Natural killer cell (primary cell): ENCODE data around the gene FAM3C. TPM values are rescaled to one million over a fixed set of nuclear protein-coding genes. Genes with fewer than 3 reads are reported as not detected.
A peak's percentile ranks its signal among the peaks of the same experiment; 100 is the strongest.

ENCODE experiments used
- ATAC-seq, 3 donors: fragments of 150-1000 bp in 2 of 3; fragments of 200-7000 bp in 1 of 3; cut with Tn5 transposase; 1 replicate in 1 of 3; 2 replicates in 2 of 3; pipeline ENCODE4 v1.10.0; 2021; ENCODE audit warnings: mild to moderate bottlenecking in 2 of 3, moderate library complexity in 2 of 3
- DNase-seq, 2 donors: peaks; one replicate each; pipeline versions ENCODE4 v3.0.0 to v3.0.0-alpha.2; 2013 to 2021; ENCODE audit warnings: mixed read lengths in 1 of 2
- H3K27ac ChIP-seq: one replicate; pipeline ENCODE4 v1.5.1; 2013; ENCODE audit warnings: mild to moderate bottlenecking, low read length
- H3K27me3 ChIP-seq: one replicate; pipeline ENCODE4 v1.6.1; 2013; ENCODE audit warnings: low read length; ENCODE audit not compliant: control insufficient read depth, insufficient read depth
- H3K36me3 ChIP-seq: one replicate; pipeline ENCODE4 v1.6.1; 2013; ENCODE audit warnings: low read length; ENCODE audit not compliant: control insufficient read depth, insufficient read depth
- H3K4me1 ChIP-seq: one replicate; pipeline ENCODE4 v1.6.1; 2013; ENCODE audit warnings: low read length; ENCODE audit not compliant: control insufficient read depth, insufficient read depth
- H3K4me3 ChIP-seq: one replicate; pipeline ENCODE4 v1.5.1; 2013; ENCODE audit warnings: low read length
- H3K9me3 ChIP-seq: one replicate; pipeline ENCODE4 v1.6.1; 2013; ENCODE audit warnings: low read length; ENCODE audit not compliant: control insufficient read depth, insufficient read depth
- H3K27ac Mint-ChIP-seq, 2 donors: one replicate each; pipeline ENCODE4 v1.8.0; 2022; ENCODE audit warnings: mild to moderate bottlenecking in 2 of 2, mixed read lengths in 2 of 2, moderate library complexity in 1 of 2
- H3K27me3 Mint-ChIP-seq, 2 donors: one replicate each; pipeline ENCODE4 v1.8.0; 2022; ENCODE audit warnings: low read depth in 2 of 2, mixed read lengths in 2 of 2
- H3K36me3 Mint-ChIP-seq: one replicate; pipeline ENCODE4 v1.8.0; 2022; ENCODE audit warnings: mixed read lengths
- H3K4me1 Mint-ChIP-seq, 2 donors: one replicate each; pipeline ENCODE4 v1.8.0; 2022; ENCODE audit warnings: mixed read lengths in 2 of 2
- H3K4me3 Mint-ChIP-seq: one replicate; pipeline ENCODE4 v1.8.0; 2022; ENCODE audit warnings: mild to moderate bottlenecking, moderate library complexity, mixed read lengths
- H3K9me3 Mint-ChIP-seq, 2 donors: one replicate each; pipeline ENCODE4 v1.8.0; 2022; ENCODE audit warnings: mixed read lengths in 2 of 2
- WGBS: methylation state at CpG from one replicate; pipeline ENCODE4 v1.1.7; 2013; ENCODE audit warnings: missing lambda C conversion rate; ENCODE audit not compliant: insufficient coverage; 5-methylcytosine and 5-hydroxymethylcytosine counted together
- intact Hi-C: fragments of 100-400 bp; cut with micrococcal nuclease; formaldehyde crosslinking; loops from one replicate; pipeline ENCODE4 v1.14.2; 2022
- total RNA-seq, 4 donors: library from RNA; stranded (reverse); fragments of 120-200 nt in 1 of 4; gene quantifications; one replicate each; pipeline versions ENCODE4 v1.2.3 to v1.2.4, GENCODE V29; 2013 to 2022
- TF ChIP-seq, protein P1 (sequence below): fragments of 200-600 bp; IDR thresholded peaks from one replicate; pipeline ENCODE4 v1.8.0; 2022; ENCODE audit warnings: antibody characterized with exemption

The FAM3C gene
- total RNA-seq, 3 donors from 2014 or later (not counting 1 experiment from before 2014, with no cell fraction given): 24.3 to 42.1 (median 37.0) TPM

DNA sequence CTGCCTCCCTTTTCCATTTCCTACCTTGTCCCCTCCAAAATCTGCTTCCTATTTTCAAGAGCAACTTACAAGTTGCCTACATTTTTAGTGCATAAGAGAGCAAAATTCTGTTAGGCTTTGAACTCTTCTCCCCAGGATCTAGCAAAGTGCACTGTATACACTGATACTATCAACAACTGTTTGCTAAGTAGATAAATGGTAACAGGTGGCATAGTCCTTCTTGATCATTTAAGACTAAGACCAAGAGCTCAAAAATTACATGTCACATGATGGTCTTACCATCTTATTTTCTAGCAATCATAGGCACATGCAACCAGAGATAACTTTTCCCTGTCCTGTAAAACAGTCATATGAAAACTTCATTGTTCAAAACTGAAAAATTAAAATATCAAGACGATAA, 16.2 kb downstream of the FAM3C start:
- DNase-seq (no peak), ATAC-seq (no peak)
- WGBS: 73% methylated on average over 1 of the region's 1 CpG
- Histone ChIP-seq H3K27me3 (no peaks in the 10 kb centered on the region), H3K4me1 (no peaks in the 10 kb centered on the region), H3K27ac (no peak overlapping the region), H3K36me3 (peaks cover 20% of the 10 kb centered on the region), H3K9me3 (no peaks in the 10 kb centered on the region), H3K4me3 (no peak overlapping the region)
- Mint-ChIP-seq H3K4me1 (peaks cover 43 to 46% of the 10 kb centered on the region in 2 donors), H3K27me3 (no peaks in the 10 kb centered on the region), H3K4me3 (no peak overlapping the region), H3K9me3 (no peaks in the 10 kb centered on the region), H3K27ac (peak overlapping the region; percentile 20), H3K36me3 (peaks cover 8% of the 10 kb centered on the region)
- intact Hi-C loops: loop anchor here (10.0 kb wide), 1 partner anchor 55 kb away; no protein-coding TSS in a partner anchor
- TF ChIP-seq, protein P1, sequence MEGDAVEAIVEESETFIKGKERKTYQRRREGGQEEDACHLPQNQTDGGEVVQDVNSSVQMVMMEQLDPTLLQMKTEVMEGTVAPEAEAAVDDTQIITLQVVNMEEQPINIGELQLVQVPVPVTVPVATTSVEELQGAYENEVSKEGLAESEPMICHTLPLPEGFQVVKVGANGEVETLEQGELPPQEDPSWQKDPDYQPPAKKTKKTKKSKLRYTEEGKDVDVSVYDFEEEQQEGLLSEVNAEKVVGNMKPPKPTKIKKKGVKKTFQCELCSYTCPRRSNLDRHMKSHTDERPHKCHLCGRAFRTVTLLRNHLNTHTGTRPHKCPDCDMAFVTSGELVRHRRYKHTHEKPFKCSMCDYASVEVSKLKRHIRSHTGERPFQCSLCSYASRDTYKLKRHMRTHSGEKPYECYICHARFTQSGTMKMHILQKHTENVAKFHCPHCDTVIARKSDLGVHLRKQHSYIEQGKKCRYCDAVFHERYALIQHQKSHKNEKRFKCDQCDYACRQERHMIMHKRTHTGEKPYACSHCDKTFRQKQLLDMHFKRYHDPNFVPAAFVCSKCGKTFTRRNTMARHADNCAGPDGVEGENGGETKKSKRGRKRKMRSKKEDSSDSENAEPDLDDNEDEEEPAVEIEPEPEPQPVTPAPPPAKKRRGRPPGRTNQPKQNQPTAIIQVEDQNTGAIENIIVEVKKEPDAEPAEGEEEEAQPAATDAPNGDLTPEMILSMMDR: no peak

DNA sequence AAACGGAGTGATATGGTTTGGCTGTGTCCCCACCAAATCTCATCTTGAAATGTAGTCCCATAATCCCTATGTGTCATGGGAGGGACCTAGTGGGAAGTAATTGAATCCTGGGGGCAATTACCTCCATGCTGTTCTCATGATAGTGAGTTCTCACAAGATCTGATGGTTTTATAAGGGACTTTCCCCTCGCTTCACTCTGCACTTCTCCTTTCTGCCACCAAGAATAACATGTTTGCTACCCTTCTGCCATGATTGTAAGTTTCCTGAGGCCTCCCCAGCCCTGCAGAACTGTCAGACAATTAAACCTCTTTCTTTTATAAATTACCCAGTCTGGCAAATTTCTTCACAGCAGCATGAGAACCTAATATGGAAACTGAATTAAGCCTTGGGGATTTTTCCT, 19.1 kb downstream of the FAM3C start:
- ATAC-seq: no peak
- Histone ChIP-seq H3K27me3 (no peaks in the 10 kb centered on the region), H3K9me3 (peaks cover 4% of the 10 kb centered on the region), H3K27ac (peak overlapping the region; percentile 20), H3K4me1 (peaks cover 9% of the 10 kb centered on the region), H3K4me3 (no peak overlapping the region), H3K36me3 (peaks cover 22% of the 10 kb centered on the region)
- intact Hi-C loops: no loop called here
- no peak overlapping the region for H3K4me3 Mint-ChIP-seq
- no peaks in the 10 kb centered on the region for H3K27me3 Mint-ChIP-seq
- peaks cover 41 to 43% of the 10 kb centered on the region in 2 donors for H3K4me1 Mint-ChIP-seq
- H3K9me3 Mint-ChIP-seq: peaks cover 0 to 3% of the 10 kb centered on the region in 2 donors
- 94% methylated on average over 2 of the region's 2 CpGs for WGBS
- no peak for DNase-seq
- H3K36me3 Mint-ChIP-seq: peaks cover 8% of the 10 kb centered on the region
- H3K27ac Mint-ChIP-seq: no peak overlapping the region
- TF ChIP-seq, protein P1: no peak

DNA sequence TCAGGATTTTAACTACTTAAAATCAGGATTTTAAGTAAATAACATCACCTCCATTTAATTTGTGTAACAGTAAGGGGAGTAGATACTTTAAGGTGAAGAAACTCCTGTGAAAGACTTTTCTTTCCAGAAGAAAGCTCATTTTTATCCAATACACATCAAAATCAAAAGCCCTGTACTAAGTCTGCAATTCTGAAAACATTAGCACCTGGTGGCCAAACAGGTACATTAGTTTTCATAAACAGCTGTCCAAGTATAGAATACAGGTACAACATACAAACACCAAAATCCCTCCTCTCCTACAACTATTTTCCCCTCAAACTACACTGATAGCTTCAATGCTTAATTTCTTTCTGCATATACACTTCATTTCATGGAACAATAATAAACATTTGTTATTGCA, 22.9 kb downstream of the FAM3C start:
- Mint-ChIP-seq H3K4me1 (peaks cover 34 to 55% of the 10 kb centered on the region in 2 donors), H3K27ac (peak overlapping the region; percentile 81 to 88), H3K27me3 (no peaks in the 10 kb centered on the region), H3K4me3 (peak overlapping the region; percentile 84), H3K36me3 (peaks cover 8% of the 10 kb centered on the region), H3K9me3 (peaks cover 0 to 3% of the 10 kb centered on the region in 2 donors)
- intact Hi-C loops: loop anchor here (5.0 kb wide), 1 partner anchor 159 kb away; no protein-coding TSS in a partner anchor
- Histone ChIP-seq H3K36me3 (peaks cover 31% of the 10 kb centered on the region), H3K27me3 (no peaks in the 10 kb centered on the region), H3K4me3 (peak overlapping the region; percentile 7), H3K27ac (peak overlapping the region; percentile 74), H3K9me3 (peaks cover 4% of the 10 kb centered on the region), H3K4me1 (peaks cover 21% of the 10 kb centered on the region)
- ATAC-seq (no peak), DNase-seq (no peak)
- TF ChIP-seq, protein P1: no peak
